Stimulated activated CD8-positive, alpha-beta memory T cell treated with anti-CD3 and anti-CD28 coated beads, Interleukin-15, amount 100 ng/mL, for 48 hours (primary cell): ENCODE results near the gene AOC2.
"Not testable (repeated sequence)": the region's sequence is repeated elsewhere in the genome, so short reads cannot be mapped to it uniquely, and the experiment has no call there.

Source experiments
- DNase-seq, 2 donors: peaks; one replicate each; pipeline ENCODE4 v3.0.0-alpha.2; 2020; ENCODE audit warnings: low read depth in 2 of 2

Gene AOC2

GRCh38 chr17:42883802-42884558 is 39.6 kb downstream of the AOC2 start:
- DNase-seq, result no peak

- not testable (repeated sequence) for DNase-seq
Observed at GRCh38 chr17:42885806-42886205, 41.4 kb downstream of the AOC2 start.

- DNase-seq, result no peak
Observed at GRCh38 chr17:42886283-42887176, 42.1 kb downstream of the AOC2 start.

- DNase-seq, result no peak
Observed at GRCh38 chr17:42889809-42890208, 45.4 kb downstream of the AOC2 start.

- no peak for DNase-seq
Observed at GRCh38 chr17:42891539-42892152, 47.3 kb downstream of the AOC2 start.

- no peak for DNase-seq
Observed at GRCh38 chr17:42893359-42893758, 49.0 kb downstream of the AOC2 start.

GRCh38 chr17:42894283-42895184 is 50.2 kb downstream of the AOC2 start:
- no peak for DNase-seq

GRCh38 chr17:42895185-42895555 is 50.8 kb downstream of the AOC2 start:
- no peak for DNase-seq

- no peak for DNase-seq
Observed at GRCh38 chr17:42898147-42898811, 53.9 kb downstream of the AOC2 start.

- not testable (repeated sequence) for DNase-seq
Observed at GRCh38 chr17:42899981-42900380, 55.6 kb downstream of the AOC2 start.
